BE2C (cell line): ENCODE measurements around the gene PDRG1.
A peak's percentile ranks its signal among the peaks of the same experiment; 100 is the strongest.
"Not testable (repeated sequence)": the region's sequence is repeated elsewhere in the genome, so short reads cannot be mapped to it uniquely, and the experiment has no call there.

Source experiments
- DNase-seq: peaks from one replicate; pipeline ENCODE4 v3.0.0-alpha.2; 2020
- H3K27me3 ChIP-seq: fragments of 250-450 bp; sonication (Bioruptor Pico); 2 replicates; pipeline ENCODE4 v1.5.1; 2020; ENCODE audit warnings: mild to moderate bottlenecking
- H3K36me3 ChIP-seq: fragments of 250-450 bp; sonication (Bioruptor Pico); 2 replicates; pipeline ENCODE4 v1.5.1; 2020; ENCODE audit warnings: mild to moderate bottlenecking
- H3K4me1 ChIP-seq: fragments of 250-450 bp; sonication (Bioruptor Pico); 2 replicates; pipeline ENCODE4 v1.5.1; 2020
- H3K4me3 ChIP-seq: 2 replicates; pipeline ENCODE4 v1.5.1; 2011; ENCODE audit warnings: low read depth, low read length
- H3K9me3 ChIP-seq: fragments of 250-450 bp; sonication (Bioruptor Pico); 2 replicates; pipeline ENCODE4 v1.5.1; 2020
- CTCF ChIP-seq: IDR thresholded peaks from 2 replicates; pipeline ENCODE4 v1.5.1; 2012; ENCODE audit warnings: mild to moderate bottlenecking, low read depth, low read length

Gene PDRG1

GRCh38 chr20:31936420-31936819 lies 15.4 kb downstream of the PDRG1 start:
- DNase-seq, result no peak
- Histone ChIP-seq H3K36me3 (no peaks in the 10 kb centered on the region), H3K27me3 (no peaks in the 10 kb centered on the region), H3K4me1 (no peaks in the 10 kb centered on the region), H3K4me3 (no peak overlapping the region), H3K9me3 (no peaks in the 10 kb centered on the region)
- no peak for TF ChIP-seq CTCF

- peak; percentile 43 for TF ChIP-seq CTCF
- Histone ChIP-seq H3K4me1 (no peaks in the 10 kb centered on the region), H3K36me3 (no peaks in the 10 kb centered on the region), H3K9me3 (no peaks in the 10 kb centered on the region), H3K4me3 (no peak overlapping the region), H3K27me3 (peaks cover 4% of the 10 kb centered on the region; the same call in 1 of the 2 replicates)
- no peak for DNase-seq
Measured at GRCh38 chr20:31934968-31935764, 16.7 kb downstream of the PDRG1 start.

GRCh38 chr20:31934491-31934890 lies 17.4 kb downstream of the PDRG1 start:
- Histone ChIP-seq H3K9me3 (no peaks in the 10 kb centered on the region), H3K4me1 (no peaks in the 10 kb centered on the region), H3K4me3 (no peak overlapping the region), H3K27me3 (peaks cover 4% of the 10 kb centered on the region; the same call in 1 of the 2 replicates), H3K36me3 (no peaks in the 10 kb centered on the region)
- no peak for TF ChIP-seq CTCF
- DNase-seq, result no peak

GRCh38 chr20:31933698-31934097 lies 18.1 kb downstream of the PDRG1 start:
- TF ChIP-seq CTCF, result no peak
- peaks cover 6% of the 10 kb centered on the region; the same call in 1 of the 2 replicates for H3K27me3 ChIP-seq

GRCh38 chr20:31930779-31931178 lies 21.1 kb downstream of the PDRG1 start:
- no peaks in the 10 kb centered on the region for H3K4me1 ChIP-seq
- peaks cover 8% of the 10 kb centered on the region; the same call in 1 of the 2 replicates for H3K27me3 ChIP-seq
- no peak for TF ChIP-seq CTCF
- H3K9me3 ChIP-seq, result no peaks in the 10 kb centered on the region
- DNase-seq, result no peak
- no peaks in the 10 kb centered on the region for H3K36me3 ChIP-seq
- no peak overlapping the region for H3K4me3 ChIP-seq

More at GRCh38 chr20:31933698-31934097, 18.1 kb downstream of the PDRG1 start:
- no peaks in the 10 kb centered on the region for H3K4me1 ChIP-seq
- no peaks in the 10 kb centered on the region for H3K9me3 ChIP-seq
- no peak overlapping the region for H3K4me3 ChIP-seq
- DNase-seq, result no peak
- no peaks in the 10 kb centered on the region for H3K36me3 ChIP-seq

- H3K36me3 ChIP-seq, DNase-seq, H3K4me1 ChIP-seq, H3K9me3 ChIP-seq, H3K27me3 ChIP-seq, H3K4me3 ChIP-seq: not testable (repeated sequence)
Measured at GRCh38 chr20:31929631-31930030, 22.2 kb downstream of the PDRG1 start.
